ENCODE data around the gene TNKS1BP1.

DNA sequence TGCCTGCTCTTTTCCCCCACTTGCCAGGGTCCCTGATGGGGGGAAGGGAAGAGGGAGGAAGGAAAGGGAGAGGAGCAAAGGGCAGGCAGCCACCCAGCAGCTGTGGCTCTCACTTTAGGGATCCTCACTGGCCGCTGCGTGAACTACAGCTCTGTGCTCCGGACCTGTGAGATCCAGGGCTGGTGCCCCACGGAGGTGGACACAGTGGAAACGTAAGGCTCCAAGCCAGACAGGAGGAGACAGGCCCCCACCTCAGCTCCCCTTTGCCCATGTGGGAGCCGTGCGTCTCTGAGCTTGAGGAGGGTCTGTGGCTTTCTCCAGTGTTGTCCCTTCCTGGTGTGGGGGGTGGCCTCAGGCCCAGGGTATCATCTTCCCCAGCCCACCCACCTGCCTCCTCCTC lies 23.3 kb upstream of the TNKS1BP1 start:
- TF ChIP-seq EP300 (IDR thresholded peaks at IDR 0.05) (no peak), NFE2L2 (conservative IDR thresholded peaks at IDR 0.05; ENCODE audit: low read length) (no peak), RARB (CRISPR knock-in tag; IDR thresholded peaks at IDR 0.05) (no peak)
- TF ChIP-seq, protein P1, sequence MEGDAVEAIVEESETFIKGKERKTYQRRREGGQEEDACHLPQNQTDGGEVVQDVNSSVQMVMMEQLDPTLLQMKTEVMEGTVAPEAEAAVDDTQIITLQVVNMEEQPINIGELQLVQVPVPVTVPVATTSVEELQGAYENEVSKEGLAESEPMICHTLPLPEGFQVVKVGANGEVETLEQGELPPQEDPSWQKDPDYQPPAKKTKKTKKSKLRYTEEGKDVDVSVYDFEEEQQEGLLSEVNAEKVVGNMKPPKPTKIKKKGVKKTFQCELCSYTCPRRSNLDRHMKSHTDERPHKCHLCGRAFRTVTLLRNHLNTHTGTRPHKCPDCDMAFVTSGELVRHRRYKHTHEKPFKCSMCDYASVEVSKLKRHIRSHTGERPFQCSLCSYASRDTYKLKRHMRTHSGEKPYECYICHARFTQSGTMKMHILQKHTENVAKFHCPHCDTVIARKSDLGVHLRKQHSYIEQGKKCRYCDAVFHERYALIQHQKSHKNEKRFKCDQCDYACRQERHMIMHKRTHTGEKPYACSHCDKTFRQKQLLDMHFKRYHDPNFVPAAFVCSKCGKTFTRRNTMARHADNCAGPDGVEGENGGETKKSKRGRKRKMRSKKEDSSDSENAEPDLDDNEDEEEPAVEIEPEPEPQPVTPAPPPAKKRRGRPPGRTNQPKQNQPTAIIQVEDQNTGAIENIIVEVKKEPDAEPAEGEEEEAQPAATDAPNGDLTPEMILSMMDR (IDR thresholded peaks at IDR 0.05) = no peak

All from A549 (cell line).